Non-pigmented ciliary epithelial cell (primary cell): ENCODE data around the gene GOLGA6L7.
"Not testable (repeated sequence)": the region's sequence is repeated elsewhere in the genome, so short reads cannot be mapped to it uniquely, and the experiment has no call there.

Source experiments
- DNase-seq: peaks from one replicate; pipeline ENCODE4 v3.0.0-alpha.2; 2010; ENCODE audit warnings: low read depth

GOLGA6L7 gene

DNA sequence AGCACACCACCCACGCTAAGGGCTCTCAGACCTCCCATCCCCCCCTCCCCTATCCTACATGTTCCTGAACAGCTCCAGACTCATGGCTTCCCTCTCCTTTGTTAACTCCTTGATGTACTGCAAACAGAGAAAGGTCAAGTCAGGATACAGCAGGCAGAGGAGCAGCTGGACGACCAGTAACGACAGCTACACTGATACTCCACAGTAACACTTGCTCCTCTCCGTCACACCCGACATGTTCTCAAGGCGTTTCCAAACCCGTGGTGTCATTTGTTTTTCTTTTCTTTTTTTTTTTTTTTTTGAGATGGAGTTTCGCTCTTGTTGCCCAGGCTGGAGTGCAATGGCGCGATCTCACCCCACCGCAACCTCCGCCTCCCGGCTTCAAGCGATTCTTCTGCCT lies 4.3 kb downstream of the GOLGA6L7 start:
- DNase-seq: not testable (repeated sequence)

DNA sequence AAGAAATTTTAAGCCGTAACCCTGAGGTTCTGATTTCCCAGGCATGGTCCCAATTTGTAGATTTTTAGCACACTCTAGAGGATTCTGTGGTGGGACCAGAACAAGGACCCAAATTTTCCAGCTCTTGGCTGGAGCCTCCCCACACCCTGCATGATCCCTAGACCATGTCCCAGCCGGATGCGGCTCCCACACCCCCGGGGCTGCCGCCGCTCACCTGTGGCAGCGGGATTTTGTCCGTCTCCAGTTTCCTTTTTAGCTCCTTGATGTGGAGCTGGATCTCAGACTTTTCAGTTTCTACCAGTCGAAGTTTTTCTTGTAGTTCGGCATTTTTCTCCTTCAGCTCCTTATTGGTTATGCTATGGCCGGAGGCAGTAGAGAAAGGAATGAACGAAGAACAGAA lies 4.9 kb downstream of the GOLGA6L7 start:
- not testable (repeated sequence) for DNase-seq

DNA sequence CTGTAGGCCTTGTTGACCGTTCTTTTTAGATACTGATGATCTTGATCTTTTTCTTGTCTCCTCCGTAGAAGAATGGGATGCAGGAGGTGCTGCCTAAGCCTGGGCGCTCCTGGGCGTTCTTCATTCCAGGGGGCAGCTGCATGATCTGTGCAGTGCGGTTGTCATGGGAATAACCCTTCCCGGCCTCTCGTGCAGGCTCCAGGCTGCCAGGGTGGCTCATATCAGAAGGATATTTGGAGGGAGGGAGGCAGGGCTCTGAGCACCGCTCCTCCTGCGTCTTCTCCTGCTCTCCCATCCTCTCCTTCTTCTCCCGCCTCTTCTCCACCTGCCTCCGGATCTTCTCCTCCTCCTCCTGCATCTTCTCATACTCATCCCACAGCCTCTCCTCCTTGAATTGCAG lies 6.2 kb downstream of the GOLGA6L7 start:
- not testable (repeated sequence) for DNase-seq

DNA sequence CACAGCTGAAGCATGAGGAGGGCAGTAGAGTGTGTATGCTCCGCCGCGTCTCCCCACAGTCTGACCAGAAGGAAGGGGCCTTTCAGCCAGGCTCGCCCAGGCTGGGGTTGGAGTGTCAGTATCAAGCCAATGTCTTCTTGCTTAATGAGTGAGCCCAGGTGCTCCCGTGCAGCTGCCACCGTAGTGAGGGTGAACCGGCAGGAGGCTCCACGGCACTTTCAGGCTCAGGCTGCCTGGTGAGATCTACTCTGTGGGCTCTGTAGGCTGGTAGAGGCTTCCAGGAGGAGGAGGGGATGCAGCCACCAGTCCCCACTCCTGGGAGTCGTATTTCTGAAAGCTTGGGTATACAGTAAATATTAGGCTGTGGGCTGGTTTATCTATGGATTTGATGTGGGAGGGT lies 8.2 kb downstream of the GOLGA6L7 start:
- not testable (repeated sequence) for DNase-seq

DNA sequence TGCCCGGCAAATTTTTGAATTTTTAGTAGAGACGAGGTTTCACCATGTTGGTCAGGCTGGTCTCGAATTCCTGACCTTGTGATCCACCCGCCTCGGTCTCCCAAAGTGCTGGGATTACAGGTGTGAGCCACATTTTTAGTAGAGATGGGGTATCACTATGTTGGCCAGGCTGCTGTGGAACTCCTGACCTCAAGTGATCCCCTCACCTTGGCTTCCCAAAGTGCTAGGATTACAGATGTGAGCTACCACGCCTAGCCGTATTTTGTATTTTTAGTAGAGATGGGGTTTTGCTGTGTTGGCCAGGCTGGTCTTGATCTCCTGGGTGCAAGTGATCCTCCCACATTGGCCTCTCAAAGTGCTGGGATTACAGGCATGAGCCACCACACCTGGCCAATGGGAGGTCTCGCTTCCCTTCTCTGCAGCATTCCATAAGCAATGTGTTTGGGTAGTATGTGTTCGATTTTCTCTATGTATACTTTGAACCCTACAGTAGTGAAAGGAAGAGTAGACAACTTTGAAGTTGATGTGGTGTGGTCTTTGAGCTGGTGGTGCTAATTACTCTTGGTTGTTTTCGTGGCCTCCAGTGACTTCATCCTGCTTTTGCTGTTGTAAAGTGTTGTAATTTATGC lies 13.4 kb downstream of the GOLGA6L7 start:
- not testable (repeated sequence) for DNase-seq

DNA sequence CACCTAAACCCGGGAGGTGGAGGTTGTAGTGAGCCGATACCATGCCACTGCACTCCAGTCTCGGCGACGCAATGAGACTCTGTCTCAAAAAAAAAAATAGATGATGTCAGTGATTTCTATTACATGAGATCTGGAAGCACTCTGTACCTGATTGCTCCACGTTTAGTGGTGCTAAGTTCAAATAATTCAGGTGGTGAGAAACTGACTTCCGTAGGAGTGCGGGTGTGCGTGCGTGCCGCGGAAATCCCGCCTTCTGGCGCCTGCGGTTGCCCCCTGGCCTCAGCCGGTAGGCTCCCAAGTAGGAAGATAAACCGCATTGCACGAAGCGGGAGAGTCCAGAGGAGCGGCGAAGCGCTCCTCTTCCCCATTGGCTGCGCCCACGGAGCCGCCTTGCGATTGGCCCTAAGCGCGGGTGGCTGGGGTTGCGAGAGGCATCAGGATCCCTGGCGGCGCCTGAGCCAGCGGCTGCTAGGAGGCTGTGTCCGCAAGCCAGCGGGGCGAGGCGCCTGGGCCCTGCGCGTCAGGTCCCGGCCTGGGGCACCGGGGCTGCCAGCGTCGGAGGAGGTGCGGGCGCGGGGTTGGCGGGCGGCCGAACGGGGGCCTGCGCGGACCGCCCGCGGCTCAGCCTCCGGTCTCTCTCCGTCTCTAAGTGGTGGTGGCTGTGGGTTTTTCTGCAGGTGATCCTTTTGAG lies 16.4 kb downstream of the GOLGA6L7 start:
- DNase-seq: peak; percentile 27

DNA sequence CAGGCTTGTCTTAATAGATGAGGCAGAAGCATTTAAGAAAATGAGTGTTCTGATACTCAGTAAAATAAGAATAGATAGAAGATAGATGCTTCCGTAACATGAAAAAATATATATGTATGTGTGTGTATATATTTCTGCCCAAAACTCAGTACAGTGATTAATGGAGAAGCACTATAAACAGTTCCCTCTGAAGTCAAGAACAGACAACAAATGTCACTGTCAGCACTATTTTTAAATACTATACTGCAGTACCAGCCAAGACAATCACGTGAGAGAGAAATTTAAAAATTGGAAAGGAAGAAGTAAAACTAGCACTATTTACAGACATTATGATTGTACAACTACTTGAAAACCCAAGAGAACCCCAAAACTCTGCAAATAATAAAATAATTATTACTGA lies 27.0 kb downstream of the GOLGA6L7 start:
- DNase-seq: not testable (repeated sequence)

DNA sequence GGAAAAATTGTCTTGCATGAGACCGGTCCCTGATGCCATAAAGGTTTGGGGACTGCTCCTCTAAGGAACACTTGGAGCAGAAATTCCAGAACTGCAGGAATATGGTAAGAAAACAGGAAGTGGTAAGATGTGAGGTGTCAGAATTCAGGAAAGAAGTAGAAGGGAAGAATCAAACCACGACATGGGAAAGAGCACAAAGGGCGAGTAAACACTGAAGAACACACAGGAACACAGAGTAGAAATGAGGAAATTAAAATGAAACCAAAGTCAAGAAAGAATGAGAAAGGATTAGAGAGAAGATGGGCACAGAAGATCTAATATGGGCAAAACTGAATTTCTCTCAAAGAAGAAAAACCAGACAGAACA lies 28.5 kb downstream of the GOLGA6L7 start:
- not testable (repeated sequence) for DNase-seq

DNA sequence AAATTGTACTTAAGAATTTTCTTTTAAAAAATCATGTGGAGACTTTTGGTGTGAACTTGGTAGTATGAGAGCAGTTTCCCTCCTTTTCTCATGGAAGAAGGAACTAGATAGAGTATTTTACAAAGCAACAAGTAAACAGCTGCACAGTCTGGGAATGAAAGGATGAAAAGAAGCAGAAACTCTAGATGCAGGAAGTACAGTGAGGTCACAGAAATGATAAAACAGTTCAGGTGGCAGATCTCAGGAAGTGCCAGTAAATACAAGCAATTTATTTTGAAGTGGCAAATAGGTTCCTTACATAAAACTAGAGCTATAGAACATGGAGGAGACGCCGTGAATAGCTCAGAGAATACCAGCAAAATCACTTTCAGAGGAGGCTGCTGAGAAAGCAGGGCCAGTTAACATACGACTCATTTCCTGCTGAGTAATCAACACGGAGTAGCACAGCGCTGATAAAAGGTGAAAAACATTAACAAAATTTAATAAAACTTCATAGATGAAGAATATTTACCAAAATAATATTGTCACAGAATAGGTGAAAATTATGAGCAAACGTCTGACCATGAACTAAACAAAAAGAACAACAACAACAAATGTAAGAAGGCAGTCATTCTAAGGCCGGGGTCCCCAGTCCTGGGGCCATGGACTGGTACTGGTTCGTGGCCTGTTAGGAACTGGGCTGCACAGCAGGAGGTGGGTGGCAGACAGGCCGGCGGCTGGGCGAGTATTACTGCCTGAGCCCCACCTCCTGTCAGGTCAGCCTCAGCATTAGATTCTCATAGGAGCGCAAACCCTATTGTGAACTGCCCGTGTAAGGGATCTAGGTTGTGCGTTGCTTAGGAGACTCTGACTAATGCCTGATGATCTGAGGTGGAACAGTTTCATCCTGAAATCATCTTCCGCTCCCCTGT lies 29.2 kb downstream of the GOLGA6L7 start:
- DNase-seq: peak; percentile 15

DNA sequence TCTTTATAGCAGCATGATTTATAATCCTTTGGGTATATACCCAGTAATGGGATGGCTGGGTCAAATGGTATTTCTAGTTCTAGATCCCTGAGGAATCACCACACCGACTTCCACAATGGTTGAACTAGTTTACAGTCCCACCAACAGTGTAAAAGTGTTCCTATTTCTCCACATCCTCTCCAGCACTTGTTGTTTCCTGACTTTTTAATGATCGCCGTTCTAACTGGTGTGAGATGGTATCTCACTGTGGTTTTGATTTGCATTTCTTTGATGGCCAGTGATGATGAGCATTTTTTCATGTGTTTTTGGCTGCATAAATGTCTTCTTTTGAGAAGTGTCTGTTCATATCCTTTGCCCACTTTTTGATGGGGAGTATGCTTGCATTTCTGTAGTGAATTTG lies 30.3 kb downstream of the GOLGA6L7 start:
- not testable (repeated sequence) for DNase-seq

DNA sequence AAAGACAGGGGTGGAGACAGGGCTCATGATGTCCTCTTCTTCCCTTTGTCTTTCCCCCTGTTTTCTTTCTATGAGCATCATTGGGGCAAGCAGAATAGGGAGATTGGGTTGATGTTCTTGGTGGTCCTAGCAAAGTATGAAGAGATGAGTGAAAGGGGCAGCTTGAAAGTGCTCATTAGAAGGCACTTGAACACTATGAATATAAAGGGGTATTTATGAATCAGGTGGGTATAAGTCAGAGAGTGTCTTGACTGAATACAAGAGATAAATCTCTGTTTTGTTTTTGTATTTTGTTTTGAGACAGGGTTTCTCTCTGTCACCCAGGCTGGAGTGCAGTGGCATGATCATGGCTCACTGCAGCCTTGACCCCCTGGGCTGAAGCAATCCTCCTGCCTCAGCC lies 34.4 kb downstream of the GOLGA6L7 start:
- DNase-seq: not testable (repeated sequence)

DNA sequence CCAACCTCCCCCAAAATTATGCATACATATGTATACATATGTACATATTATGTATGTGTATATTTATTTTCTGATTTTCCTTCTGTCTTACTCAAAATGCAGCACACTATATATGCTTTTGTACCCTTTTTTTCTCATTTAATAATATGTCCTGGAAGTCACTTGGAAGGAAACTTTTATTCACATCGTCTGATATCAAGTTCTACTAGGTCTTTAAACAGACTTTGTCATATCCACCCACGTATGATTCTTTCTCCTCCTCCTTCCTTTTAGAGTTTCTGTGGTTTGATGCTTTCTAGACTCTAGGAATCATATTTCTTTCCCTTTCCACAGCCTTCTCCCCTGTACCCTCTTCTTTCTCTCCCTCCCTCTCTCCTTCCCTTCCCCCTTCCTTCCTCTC lies 35.1 kb downstream of the GOLGA6L7 start:
- DNase-seq: not testable (repeated sequence)

DNA sequence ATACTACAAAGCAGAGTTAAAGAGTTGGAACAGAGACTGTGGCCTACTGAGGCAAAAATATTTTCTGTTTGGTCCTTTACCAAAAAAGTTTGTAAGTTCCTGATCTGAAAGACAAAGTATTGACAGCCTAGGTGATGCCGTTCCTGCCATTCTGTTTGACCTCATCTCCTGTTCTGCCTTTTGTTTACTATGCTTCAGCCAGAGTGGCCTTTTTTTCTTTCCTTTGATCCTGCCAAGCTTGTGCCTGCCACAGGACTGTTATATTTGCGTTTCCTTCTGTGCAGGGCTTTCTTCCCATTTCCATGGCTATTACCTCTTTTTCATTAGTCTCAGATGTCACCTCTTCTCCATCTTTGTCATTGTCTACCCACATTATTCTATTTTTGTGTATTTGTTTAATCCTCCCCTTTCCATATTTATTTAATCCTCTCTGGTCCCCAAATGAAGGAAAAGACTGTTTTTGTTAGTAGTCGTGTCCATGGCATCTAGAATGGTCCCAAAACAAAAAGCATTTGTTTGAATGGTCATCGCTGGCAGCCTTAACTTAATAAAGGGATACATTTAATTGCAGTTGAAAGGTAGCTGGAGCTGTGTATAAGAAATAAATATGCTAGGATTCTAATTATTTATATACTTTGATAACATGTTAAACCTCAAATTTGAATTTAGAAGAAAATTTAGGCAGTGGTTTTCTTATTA lies 36.4 kb downstream of the GOLGA6L7 start:
- not testable (repeated sequence) for DNase-seq

DNA sequence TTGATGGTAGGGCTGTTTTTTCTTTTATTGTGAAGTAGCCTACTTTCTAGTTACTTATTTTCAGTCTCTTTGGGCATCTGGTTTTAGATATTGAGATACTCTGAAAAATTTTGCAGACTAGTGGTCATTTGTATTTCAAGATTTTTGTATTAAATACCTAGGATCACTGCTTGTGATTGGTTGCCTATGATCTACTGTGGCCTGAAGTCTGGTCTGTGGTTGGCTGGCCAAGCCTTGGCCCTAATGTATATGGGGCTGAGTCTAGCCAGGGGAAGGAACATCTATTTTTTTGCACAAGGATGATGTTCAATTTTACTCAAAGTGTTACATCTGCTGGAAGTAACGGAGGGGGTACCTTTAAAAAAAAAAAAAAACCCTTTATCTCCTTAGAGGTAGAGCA lies 38.0 kb downstream of the GOLGA6L7 start:
- DNase-seq: not testable (repeated sequence)

DNA sequence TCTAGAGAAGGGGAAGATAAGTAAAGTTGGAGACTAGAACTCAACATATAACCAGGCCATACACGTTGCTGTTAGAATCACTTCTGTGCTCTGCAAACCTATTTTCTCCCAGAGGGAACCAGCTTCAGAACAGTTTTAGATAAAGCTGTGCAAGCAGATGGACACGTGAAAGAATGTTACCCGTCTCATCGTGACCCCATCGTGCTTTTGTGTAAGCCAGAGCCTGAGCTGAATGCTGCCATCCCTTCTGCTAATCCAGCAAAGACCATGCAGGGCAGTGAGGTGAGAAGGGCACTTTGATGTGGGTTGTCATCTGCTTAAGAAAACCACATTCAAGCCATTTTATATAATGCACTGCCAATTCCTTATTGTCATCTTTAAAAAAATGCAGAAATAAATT lies 40.3 kb downstream of the GOLGA6L7 start:
- not testable (repeated sequence) for DNase-seq

DNA sequence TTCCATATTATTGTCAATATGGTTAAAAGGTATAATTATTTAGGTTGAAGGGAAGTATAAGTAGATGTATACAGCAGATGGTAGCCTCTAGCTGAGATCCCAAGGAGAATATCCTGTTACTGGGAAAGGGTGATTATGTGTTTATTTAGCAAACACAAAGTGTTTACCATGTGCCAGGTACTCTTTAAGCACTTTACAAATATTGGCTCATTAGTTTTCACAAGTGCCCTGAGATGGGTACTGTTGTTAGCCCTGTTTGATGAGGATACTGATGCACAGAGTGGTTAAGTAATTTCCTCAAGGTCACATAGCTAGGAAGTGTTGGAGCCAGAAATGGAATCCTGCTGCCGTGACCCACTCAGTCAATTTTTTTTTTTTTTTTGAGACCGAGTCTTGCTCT lies 48.1 kb downstream of the GOLGA6L7 start:
- DNase-seq: not testable (repeated sequence)

DNA sequence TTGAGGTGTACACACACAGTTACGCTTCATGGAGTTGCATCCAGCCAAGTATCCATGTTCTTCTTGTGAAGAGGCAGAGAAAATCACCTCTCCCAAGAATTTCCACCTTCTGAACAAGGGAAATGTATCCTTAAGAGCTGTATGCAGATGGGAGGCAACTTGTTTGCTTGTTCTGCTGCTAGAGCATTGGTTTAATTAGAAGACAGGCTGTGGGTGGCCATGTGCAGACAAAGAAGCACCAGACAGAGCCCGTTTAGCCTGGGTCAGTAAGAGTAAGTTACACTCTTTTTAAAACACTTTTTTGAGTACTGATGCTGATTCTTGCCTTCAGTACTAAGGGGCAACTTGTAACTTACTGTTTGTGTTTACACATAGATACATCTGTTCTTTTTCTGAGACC lies 50.2 kb downstream of the GOLGA6L7 start:
- DNase-seq: not testable (repeated sequence)

DNA sequence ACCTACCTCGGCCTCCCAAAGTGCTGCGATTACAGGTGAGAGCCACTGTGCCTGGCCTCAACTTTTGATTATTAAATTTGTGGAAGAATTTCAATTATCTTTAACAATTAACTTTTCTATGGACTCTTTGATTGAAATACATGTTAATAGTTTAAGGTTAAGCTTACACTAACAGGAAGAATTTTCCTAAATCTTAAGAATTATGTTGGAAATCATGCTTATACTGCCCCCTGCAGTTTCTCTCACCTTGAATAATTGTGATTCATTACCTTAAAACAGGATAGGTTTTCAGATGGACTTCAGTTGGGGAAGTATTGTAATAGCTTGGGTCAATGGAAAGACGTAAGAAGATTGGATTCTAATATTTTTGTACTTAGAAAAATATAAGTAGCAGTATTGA lies 54.2 kb downstream of the GOLGA6L7 start:
- not testable (repeated sequence) for DNase-seq
